Uterus (tissue), 2 donors: ENCODE results near the gene SGMS1.

Source experiments
- CTCF ChIP-seq, 4 experiments: fragments of 200-600 bp in 2 of 4; fragments of 450-650 bp in 2 of 4; sonication (generic) in 2 of 4; IDR thresholded peaks; one replicate each; pipeline ENCODE4 v1.5.1; 2016 to 2019; ENCODE audit warnings: antibody characterized with exemption in 4 of 4, mild to moderate bottlenecking in 2 of 4, moderate library complexity in 1 of 4
- POLR2A ChIP-seq, 2 donors: fragments of 450-650 bp; IDR thresholded peaks; one replicate each; pipeline ENCODE4 v1.6.1; 2016; ENCODE audit warnings: antibody characterized with exemption in 2 of 2, mild to moderate bottlenecking in 1 of 2, moderate library complexity in 1 of 2

- TF ChIP-seq CTCF (IDR thresholded peaks at IDR 0.05) = no peak
- no peak for TF ChIP-seq POLR2A (IDR thresholded peaks at IDR 0.05)
Measured at GRCh38 chr10:50400694-50401093, 223.1 kb downstream of the SGMS1 start.
